ENCODE data around the gene TUBGCP5. TPM values are rescaled to one million over a fixed set of nuclear protein-coding genes. Genes with fewer than 3 reads are reported as not detected.

TUBGCP5 gene
- total RNA-seq, 2 experiments from 2014 or later: 24.2 to 24.5 TPM

- no peaks in the 10 kb centered on the region for H3K4me1 Mint-ChIP-seq (ENCODE audit: low read depth)
- H3K9me3 Mint-ChIP-seq: no peaks in the 10 kb centered on the region
- Histone ChIP-seq H3K27me3 (ENCODE audit: control insufficient read depth in 1 of 2, insufficient read depth in 2 of 2, low read length in 2 of 2) (no peaks in the 10 kb centered on the region), H3K27ac (ENCODE audit: low read depth in 1 of 2, low read length in 2 of 2) (no peak overlapping the region), H3K36me3 (ENCODE audit: insufficient read depth, low read length) (peaks cover 69% of the 10 kb centered on the region), H3K9me3 (ENCODE audit: control insufficient read depth in 1 of 2, insufficient read depth in 1 of 2, low read length in 2 of 2) (no peaks in the 10 kb centered on the region), H3K4me1 (ENCODE audit: insufficient read depth, low read length) (no peaks in the 10 kb centered on the region), H3K4me3 (ENCODE audit: low read length) (no peak overlapping the region)
- ChIA-PET POLR2A (no interaction called here), CTCF (no interaction called here)
- intact Hi-C loops (cut with DNase I, micrococcal nuclease): no loop called here
- no peak overlapping the region for H3K4me3 Mint-ChIP-seq
- H3K27ac Mint-ChIP-seq: no peak overlapping the region
- no peak for TF ChIP-seq CTCF (IDR thresholded peaks at IDR 0.05)
- ATAC-seq (ENCODE audit: poor library complexity): no peak
- H3K36me3 Mint-ChIP-seq (ENCODE audit: low read depth): peaks cover 88% of the 10 kb centered on the region
- no peak for DNase-seq
- no peaks in the 10 kb centered on the region for H3K27me3 Mint-ChIP-seq
Observed at GRCh38 chr15:23003736-23004135, 35.6 kb downstream of the TUBGCP5 start.

- no peaks in the 10 kb centered on the region for H3K9me3 Mint-ChIP-seq
- ChIA-PET CTCF (no interaction called here), POLR2A (no interaction called here)
- intact Hi-C loops (cut with DNase I, micrococcal nuclease): no loop called here
- H3K27ac Mint-ChIP-seq: no peak overlapping the region
- TF ChIP-seq CTCF (IDR thresholded peaks at IDR 0.05): no peak
- Histone ChIP-seq H3K4me3 (ENCODE audit: low read length) (no peak overlapping the region), H3K27ac (ENCODE audit: low read depth in 1 of 2, low read length in 2 of 2) (no peak overlapping the region), H3K27me3 (ENCODE audit: control insufficient read depth in 1 of 2, insufficient read depth in 2 of 2, low read length in 2 of 2) (no peaks in the 10 kb centered on the region), H3K9me3 (ENCODE audit: control insufficient read depth in 1 of 2, insufficient read depth in 1 of 2, low read length in 2 of 2) (no peaks in the 10 kb centered on the region), H3K36me3 (ENCODE audit: insufficient read depth, low read length) (peaks cover 60% of the 10 kb centered on the region), H3K4me1 (ENCODE audit: insufficient read depth, low read length) (no peaks in the 10 kb centered on the region)
- H3K27me3 Mint-ChIP-seq: no peaks in the 10 kb centered on the region
- ATAC-seq (ENCODE audit: poor library complexity): no peak
- DNase-seq: no peak
- no peak overlapping the region for H3K4me3 Mint-ChIP-seq
- H3K36me3 Mint-ChIP-seq (ENCODE audit: low read depth): peaks cover 85% of the 10 kb centered on the region
- H3K4me1 Mint-ChIP-seq (ENCODE audit: low read depth): no peaks in the 10 kb centered on the region
Observed at GRCh38 chr15:23002920-23003319, 36.4 kb downstream of the TUBGCP5 start.

GRCh38 chr15:22995795-22996194, 43.6 kb downstream of the TUBGCP5 start:
- H3K36me3 ChIP-seq (ENCODE audit: insufficient read depth, low read length): peaks cover 26% of the 10 kb centered on the region
- Mint-ChIP-seq H3K27ac (no peak overlapping the region), H3K4me3 (no peak overlapping the region), H3K4me1 (ENCODE audit: low read depth) (no peaks in the 10 kb centered on the region), H3K9me3 (no peaks in the 10 kb centered on the region), H3K36me3 (ENCODE audit: low read depth) (peaks cover 61% of the 10 kb centered on the region), H3K27me3 (no peaks in the 10 kb centered on the region)
- H3K4me3 ChIP-seq (ENCODE audit: low read length): no peak overlapping the region
- no peaks in the 10 kb centered on the region for H3K27me3 ChIP-seq (ENCODE audit: control insufficient read depth in 1 of 2, insufficient read depth in 2 of 2, low read length in 2 of 2)
- ChIA-PET POLR2A (no interaction called here), CTCF (no interaction called here)
- no peaks in the 10 kb centered on the region for H3K4me1 ChIP-seq (ENCODE audit: insufficient read depth, low read length)
- intact Hi-C loops (cut with DNase I, micrococcal nuclease): no loop called here
- no peaks in the 10 kb centered on the region for H3K9me3 ChIP-seq (ENCODE audit: control insufficient read depth in 1 of 2, insufficient read depth in 1 of 2, low read length in 2 of 2)
- TF ChIP-seq CTCF (IDR thresholded peaks at IDR 0.05): no peak
- H3K27ac ChIP-seq (ENCODE audit: low read depth in 1 of 2, low read length in 2 of 2): no peak overlapping the region
- DNase-seq (no peak), ATAC-seq (ENCODE audit: poor library complexity) (no peak)

Measured in CD4-positive, alpha-beta T cell (primary cell).